ENCODE measurements around the gene NIPAL3. TPM values are rescaled to one million over a fixed set of nuclear protein-coding genes. Genes with fewer than 3 reads are reported as not detected.

NIPAL3 gene
- total RNA-seq, 1 experiment from 2014 or later, result 7.7 TPM

DNA sequence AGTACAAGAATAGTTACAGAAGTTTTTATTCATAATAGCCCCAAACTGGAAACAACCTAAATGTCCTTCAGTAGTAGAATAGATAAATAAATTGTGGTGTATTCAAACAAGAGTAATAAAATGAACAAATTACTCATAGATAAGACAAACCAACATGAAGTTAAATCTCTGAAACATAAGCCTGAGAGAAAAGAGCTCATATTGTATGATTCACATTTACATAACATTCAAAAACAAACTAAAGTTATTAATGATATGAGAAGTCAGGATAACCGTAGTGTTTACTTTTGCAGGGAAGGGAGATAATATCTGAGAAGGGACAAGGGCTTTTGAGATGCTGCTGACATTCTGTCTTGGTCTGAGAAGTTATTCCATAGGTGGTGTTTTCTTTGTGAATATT, 15.5 kb upstream of the NIPAL3 start:
- no peak overlapping the region for H3K4me2 ChIP-seq (ENCODE audit: insufficient read depth, insufficient read length, low read length)
- H3T11ph ChIP-seq (ENCODE audit: low read length), result no peak overlapping the region
- no peak overlapping the region for H3K14ac ChIP-seq (ENCODE audit: insufficient read depth, low read length)
- H2BK120ac ChIP-seq (ENCODE audit: low read depth, low read length, poor library complexity, severe bottlenecking), result no peak overlapping the region
- no peaks in the 10 kb centered on the region for H3K79me2 ChIP-seq (ENCODE audit: insufficient read depth, low read length)
- no peak overlapping the region for H2BK5ac ChIP-seq (ENCODE audit: insufficient read length, low read length)
- TF ChIP-seq, protein P1, sequence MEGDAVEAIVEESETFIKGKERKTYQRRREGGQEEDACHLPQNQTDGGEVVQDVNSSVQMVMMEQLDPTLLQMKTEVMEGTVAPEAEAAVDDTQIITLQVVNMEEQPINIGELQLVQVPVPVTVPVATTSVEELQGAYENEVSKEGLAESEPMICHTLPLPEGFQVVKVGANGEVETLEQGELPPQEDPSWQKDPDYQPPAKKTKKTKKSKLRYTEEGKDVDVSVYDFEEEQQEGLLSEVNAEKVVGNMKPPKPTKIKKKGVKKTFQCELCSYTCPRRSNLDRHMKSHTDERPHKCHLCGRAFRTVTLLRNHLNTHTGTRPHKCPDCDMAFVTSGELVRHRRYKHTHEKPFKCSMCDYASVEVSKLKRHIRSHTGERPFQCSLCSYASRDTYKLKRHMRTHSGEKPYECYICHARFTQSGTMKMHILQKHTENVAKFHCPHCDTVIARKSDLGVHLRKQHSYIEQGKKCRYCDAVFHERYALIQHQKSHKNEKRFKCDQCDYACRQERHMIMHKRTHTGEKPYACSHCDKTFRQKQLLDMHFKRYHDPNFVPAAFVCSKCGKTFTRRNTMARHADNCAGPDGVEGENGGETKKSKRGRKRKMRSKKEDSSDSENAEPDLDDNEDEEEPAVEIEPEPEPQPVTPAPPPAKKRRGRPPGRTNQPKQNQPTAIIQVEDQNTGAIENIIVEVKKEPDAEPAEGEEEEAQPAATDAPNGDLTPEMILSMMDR (conservative IDR thresholded peaks at IDR 0.05), result no peak
- no peak overlapping the region for H2AFZ ChIP-seq (ENCODE audit: low read length)
- H3K4me1 Mint-ChIP-seq, result no peaks in the 10 kb centered on the region
- H3K36me3 Mint-ChIP-seq (ENCODE audit: insufficient read depth in 1 of 3, low read depth in 3 of 3), result peaks cover 0 to 17% (median 4%) of the 10 kb centered on the region in 3 experiments; a peak in 3 of 7 replicates
- H3K27me3 ChIP-seq (ENCODE audit: insufficient read depth, low read length), result no peaks in the 10 kb centered on the region
- no peak overlapping the region for H4K5ac ChIP-seq (ENCODE audit: insufficient read length, low read depth, low read length)
- no peak overlapping the region for H2BK15ac ChIP-seq (ENCODE audit: low read depth, low read length)
- no peak for DNase-seq
- H3K27ac Mint-ChIP-seq, result no peak overlapping the region
- no peaks in the 10 kb centered on the region for H4K20me1 ChIP-seq (ENCODE audit: control insufficient read depth, insufficient read depth, insufficient read length)
- no peak overlapping the region for H3K56ac ChIP-seq (ENCODE audit: insufficient read length, low read depth, low read length)
- no peaks in the 10 kb centered on the region for H3K27me3 Mint-ChIP-seq (ENCODE audit: low read depth)
- H3K27ac ChIP-seq (ENCODE audit: insufficient read length, low read depth, low read length), result no peak overlapping the region
- no CpG with 5 or more reads among the region's 1 CpG for WGBS (ENCODE audit: extremely low coverage, insufficient read length, low lambda C conversion rate)
- no peak overlapping the region for H3K23ac ChIP-seq (ENCODE audit: insufficient read length, low read depth, low read length)
- H3K9me3 ChIP-seq (ENCODE audit: control insufficient read depth, low read depth, low read length), result no peaks in the 10 kb centered on the region
- no peaks in the 10 kb centered on the region for H3K4me1 ChIP-seq (ENCODE audit: insufficient read depth, low read length)
- no peak overlapping the region for H3K18ac ChIP-seq (ENCODE audit: insufficient read length, low read depth, low read length)
- H3K9me3 Mint-ChIP-seq, result no peaks in the 10 kb centered on the region
- H3K4me3 Mint-ChIP-seq, result no peak overlapping the region
- no peak overlapping the region for H2BK12ac ChIP-seq (ENCODE audit: insufficient read length, low read depth, low read length)
- no peak overlapping the region for H3K9ac ChIP-seq (ENCODE audit: extremely low read depth, insufficient read length, low read length)
- H2BK20ac ChIP-seq (ENCODE audit: low read depth, low read length, poor library complexity, severe bottlenecking), result no peak overlapping the region
- H3K79me1 ChIP-seq (ENCODE audit: insufficient read depth, low read depth, low read length, poor library complexity, severe bottlenecking), result no peaks in the 10 kb centered on the region
- H4K8ac ChIP-seq (replicated peaks; ENCODE audit: insufficient read length, low read depth, low read length), result no peak overlapping the region
- H3K4ac ChIP-seq (ENCODE audit: low read depth, low read length), result no peak overlapping the region
- no peak overlapping the region for H4K91ac ChIP-seq (ENCODE audit: insufficient read length, low read depth, low read length)
- H2AK5ac ChIP-seq (ENCODE audit: insufficient read length, low read length), result no peak overlapping the region
- H3K23me2 ChIP-seq (ENCODE audit: insufficient read length, low read depth, low read length, poor library complexity, severe bottlenecking), result no peaks in the 10 kb centered on the region

All from H9 (cell line).